Osteoblast (primary cell): ENCODE data around the gene HMBS. TPM values are rescaled to one million over a fixed set of nuclear protein-coding genes. Genes with fewer than 3 reads are reported as not detected.

ENCODE experiments used
- DNase-seq: peaks from one replicate; pipeline ENCODE4 v3.0.0; 2011; ENCODE audit warnings: low spot score, mixed read lengths; ENCODE audit not compliant: insufficient read length; ENCODE audit errors: missing footprints
- H2AFZ ChIP-seq: 2 replicates; pipeline ENCODE4 v1.6.0; 2011; ENCODE audit warnings: mild to moderate bottlenecking, low read length
- H3K27ac ChIP-seq: 2 replicates; pipeline ENCODE4 v1.5.1; 2011; ENCODE audit warnings: mild to moderate bottlenecking, low read depth, low read length, moderate library complexity
- H3K27me3 ChIP-seq: 2 replicates; pipeline ENCODE4 v1.6.0; 2012; ENCODE audit warnings: mild to moderate bottlenecking, control low read depth, inconsistent platforms, low read length, moderate library complexity; ENCODE audit not compliant: insufficient read depth
- H3K36me3 ChIP-seq: 2 replicates; pipeline ENCODE4 v1.5.1; 2011; ENCODE audit warnings: mild to moderate bottlenecking, low read length, control low read depth, moderate library complexity; ENCODE audit not compliant: insufficient read depth
- H3K4me1 ChIP-seq: 2 replicates; pipeline ENCODE4 v1.5.1; 2011; ENCODE audit warnings: mild to moderate bottlenecking, low read length, control low read depth, moderate library complexity; ENCODE audit not compliant: insufficient read depth
- H3K4me2 ChIP-seq: 2 replicates; pipeline ENCODE4 v1.6.0; 2011; ENCODE audit warnings: mild to moderate bottlenecking, low read length; ENCODE audit not compliant: insufficient read depth
- H3K4me3 ChIP-seq: fragments of 200-600 bp; sonication (generic); 3 replicates; pipeline ENCODE4 v1.5.1; 2012; ENCODE audit warnings: mild to moderate bottlenecking, low read length, inconsistent platforms; ENCODE audit not compliant: insufficient read depth
- H3K79me2 ChIP-seq: 2 replicates; pipeline ENCODE4 v1.6.0; 2012; ENCODE audit warnings: mild to moderate bottlenecking, low read length, control low read depth, inconsistent platforms; ENCODE audit not compliant: insufficient read depth
- H3K9me3 ChIP-seq: 2 replicates; pipeline ENCODE4 v1.5.1; 2011; ENCODE audit warnings: low read depth, low read length, control low read depth
- H4K20me1 ChIP-seq: 2 replicates; pipeline ENCODE4 v1.6.0; 2012; ENCODE audit warnings: mild to moderate bottlenecking, low read length, control low read depth; ENCODE audit not compliant: insufficient read depth
- CTCF ChIP-seq: IDR thresholded peaks from 2 replicates; pipeline ENCODE4 v1.5.1; 2011; ENCODE audit warnings: mild to moderate bottlenecking, low read depth, low read length, moderate library complexity; ENCODE audit errors: extremely low read depth
- total RNA-seq: library from RNA; depleted of rRNA; stranded (reverse); fragments of >200 nt; gene quantifications from 2 replicates; pipeline ENCODE4 v1.2.3, GENCODE V29; 2012

HMBS gene
- total RNA-seq, 1 donor = 8.7 TPM

GRCh38 chr11:119093942-119094815 is 9.5 kb downstream of the HMBS start:
- Histone ChIP-seq H3K27ac (peak overlapping the region; percentile 80), H2AFZ (peak overlapping the region; percentile 55), H3K9me3 (no peaks in the 10 kb centered on the region), H3K4me1 (peaks cover 19% of the 10 kb centered on the region), H3K4me3 (peak overlapping the region; percentile 88), H3K4me2 (peak overlapping the region; percentile 93), H3K27me3 (no peaks in the 10 kb centered on the region), H3K36me3 (peaks cover 62% of the 10 kb centered on the region), H4K20me1 (peaks cover 15% of the 10 kb centered on the region), H3K79me2 (peaks cover 39% of the 10 kb centered on the region)
- peak; percentile 84 for DNase-seq
- TF ChIP-seq CTCF = no peak

- Histone ChIP-seq H3K4me3 (peak overlapping the region; percentile 88), H3K9me3 (no peaks in the 10 kb centered on the region), H2AFZ (no peak overlapping the region), H3K36me3 (peaks cover 59% of the 10 kb centered on the region), H3K4me1 (peaks cover 20% of the 10 kb centered on the region), H3K4me2 (peak overlapping the region; percentile 93), H3K27ac (peak overlapping the region; percentile 80), H4K20me1 (peaks cover 15% of the 10 kb centered on the region), H3K79me2 (peaks cover 41% of the 10 kb centered on the region), H3K27me3 (no peaks in the 10 kb centered on the region)
- peak; percentile 56 for TF ChIP-seq CTCF
- DNase-seq = peak; percentile 94
Observed at GRCh38 chr11:119094816-119095065, 10.1 kb downstream of the HMBS start.

- peaks cover 54% of the 10 kb centered on the region for H3K36me3 ChIP-seq
- TF ChIP-seq CTCF = peak; percentile 4
- H3K4me1 ChIP-seq = peaks cover 25% of the 10 kb centered on the region
- peak overlapping the region; percentile 55 for H2AFZ ChIP-seq
- H4K20me1 ChIP-seq = peaks cover 15% of the 10 kb centered on the region
- H3K4me2 ChIP-seq = peak overlapping the region; percentile 93
- H3K4me3 ChIP-seq = peak overlapping the region; percentile 88
- DNase-seq = peak; percentile 99
- peak overlapping the region; percentile 80 for H3K27ac ChIP-seq
- H3K79me2 ChIP-seq = peaks cover 47% of the 10 kb centered on the region
- no peaks in the 10 kb centered on the region for H3K27me3 ChIP-seq
- H3K9me3 ChIP-seq = no peaks in the 10 kb centered on the region
Observed at GRCh38 chr11:119095066-119095880, 10.6 kb downstream of the HMBS start.

- Histone ChIP-seq H3K4me1 (peaks cover 18% of the 10 kb centered on the region), H4K20me1 (no peaks in the 10 kb centered on the region), H3K27ac (no peak overlapping the region), H3K79me2 (peaks cover 24% of the 10 kb centered on the region), H3K9me3 (no peaks in the 10 kb centered on the region), H3K4me3 (no peak overlapping the region), H3K36me3 (peaks cover 25% of the 10 kb centered on the region), H3K4me2 (peak overlapping the region; percentile 79), H2AFZ (no peak overlapping the region), H3K27me3 (no peaks in the 10 kb centered on the region)
- DNase-seq = peak; percentile 44
- no peak for TF ChIP-seq CTCF
Observed at GRCh38 chr11:119099711-119100110, 15.0 kb downstream of the HMBS start.
